GM12891 (cell line): ENCODE measurements around the gene FAM89A.

ENCODE experiments used
- POLR2A ChIP-seq: IDR thresholded peaks from 2 replicates; pipeline ENCODE4 v1.6.1; 2011; ENCODE audit warnings: low read depth, low read length, control low read depth
- TAF1 ChIP-seq: IDR thresholded peaks from 2 replicates; pipeline ENCODE4 v1.6.1; 2011; ENCODE audit warnings: low read depth, low read length, control low read depth

DNA sequence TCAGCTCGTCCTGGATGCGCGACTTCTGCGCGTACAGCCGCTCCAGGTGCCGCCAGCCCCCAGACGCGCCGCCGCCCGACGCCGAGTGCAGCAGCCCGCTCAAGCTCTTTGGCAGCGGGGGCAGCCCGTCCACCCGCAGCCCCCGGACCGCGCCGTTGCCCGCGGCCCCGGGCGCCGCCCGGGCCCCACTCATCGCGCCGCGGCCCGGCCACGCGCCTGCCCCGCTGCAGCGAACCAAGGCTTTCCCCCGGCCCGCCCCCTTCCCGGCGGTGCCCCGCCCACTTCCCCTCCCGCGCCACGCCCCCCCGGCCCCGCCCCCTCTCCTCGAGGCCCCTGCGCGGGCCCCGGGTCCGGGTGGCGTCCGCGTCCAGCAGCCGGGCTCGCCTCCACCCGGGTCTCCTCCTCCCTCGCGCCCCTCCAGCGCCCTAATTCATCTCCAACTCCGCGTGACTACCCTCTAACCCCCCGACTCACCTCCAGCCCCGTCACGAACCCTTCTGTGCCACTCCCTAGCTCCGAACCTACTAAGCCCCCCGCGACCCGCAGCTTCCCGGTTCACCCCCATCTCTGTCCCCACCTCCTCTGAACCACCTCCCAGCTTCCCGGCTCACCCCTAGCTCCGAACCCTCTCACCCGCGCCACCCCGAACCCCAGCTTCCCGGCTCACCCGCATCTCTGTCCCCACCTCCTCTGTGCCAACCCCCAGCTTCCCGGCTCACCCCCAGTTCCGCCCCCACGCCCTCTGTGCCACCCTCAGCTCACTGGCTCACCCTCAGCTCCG lies at the start of gene FAM89A:
- TF ChIP-seq POLR2A (no peak), TAF1 (no peak)
